ENCODE results near the gene C11orf54. TPM values are rescaled to one million over a fixed set of nuclear protein-coding genes. Genes with fewer than 3 reads are reported as not detected.

The C11orf54 gene
- polyA plus RNA-seq, 1 donor (not counting 4 experiments of a cell fraction or from before 2014, with no cell fraction given): 11.9 TPM

DNA sequence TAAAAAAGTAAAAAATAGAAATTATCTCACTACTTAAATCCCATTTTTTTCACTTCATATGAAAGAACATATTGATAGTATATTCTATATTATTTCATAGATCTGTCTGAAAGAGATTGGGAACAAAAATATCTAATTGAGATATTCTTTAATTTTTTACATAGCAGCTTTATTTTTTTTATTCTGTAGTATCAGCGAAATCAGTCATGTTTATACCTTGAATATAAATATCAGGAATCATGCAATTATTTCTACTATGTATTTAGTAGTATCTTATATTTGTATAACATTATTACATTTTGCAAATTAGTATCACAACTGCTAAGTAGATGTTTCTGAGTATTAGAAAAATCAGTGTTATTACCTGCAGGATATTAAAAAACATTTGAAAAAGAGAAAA is 20.4 kb downstream of the C11orf54 start:
- Histone ChIP-seq H3K9me1 (ENCODE audit: control insufficient read depth, extremely low read depth, insufficient read depth, low read length) (no peaks in the 10 kb centered on the region), H3K36me3 (ENCODE audit: control insufficient read depth in 2 of 2, extremely low read depth in 1 of 2, insufficient read depth in 2 of 2, low read length in 2 of 2) (no peaks in the 10 kb centered on the region), H3K79me2 (ENCODE audit: control insufficient read depth, insufficient read depth, low read length) (no peaks in the 10 kb centered on the region), H2AFZ (ENCODE audit: control insufficient read depth, low read length) (no peak overlapping the region), H4K20me1 (ENCODE audit: control insufficient read depth, extremely low read depth, insufficient read depth, low read length) (no peaks in the 10 kb centered on the region), H3K9ac (ENCODE audit: control insufficient read depth, extremely low read depth, insufficient read depth, low read length) (no peak overlapping the region), H3K4me3 (ENCODE audit: control insufficient read depth in 2 of 3, extremely low read depth in 1 of 3, insufficient read depth in 2 of 3, low read depth in 1 of 3, low read length in 3 of 3) (no peak overlapping the region), H3K27ac (ENCODE audit: control insufficient read depth, insufficient read depth, low read length) (no peak overlapping the region), H3K4me1 (ENCODE audit: control insufficient read depth, extremely low read depth, insufficient read depth, low read length) (peaks cover 2% of the 10 kb centered on the region), H3K9me3 (ENCODE audit: control insufficient read depth, low read depth, low read length) (no peaks in the 10 kb centered on the region), H3K4me2 (ENCODE audit: control insufficient read depth, extremely low read depth, insufficient read depth, low read depth, low read length) (no peak overlapping the region), H3K27me3 (ENCODE audit: control insufficient read depth, extremely low read depth, insufficient read depth, low read length) (no peaks in the 10 kb centered on the region)
- no peak for FAIRE-seq
- dilution Hi-C loops (cut with MboI; ENCODE audit: extremely low pct_ligation_motif_present, low sequenced_read_pairs): no loop called here
- TF ChIP-seq EZH2 (IDR thresholded peaks at IDR 0.05; ENCODE audit: low read length) (no peak), CTCF (optimal IDR thresholded peaks at IDR 0.05 in 1 of 3, IDR thresholded peaks at IDR 0.05 in 1 of 3, conservative IDR thresholded peaks at IDR 0.05 in 1 of 3; ENCODE audit: extremely low read depth in 1 of 3, insufficient read depth in 2 of 3, low read length in 3 of 3) (no peak)
- no peak for DNase-seq (ENCODE audit: low read depth, low spot score)

DNA sequence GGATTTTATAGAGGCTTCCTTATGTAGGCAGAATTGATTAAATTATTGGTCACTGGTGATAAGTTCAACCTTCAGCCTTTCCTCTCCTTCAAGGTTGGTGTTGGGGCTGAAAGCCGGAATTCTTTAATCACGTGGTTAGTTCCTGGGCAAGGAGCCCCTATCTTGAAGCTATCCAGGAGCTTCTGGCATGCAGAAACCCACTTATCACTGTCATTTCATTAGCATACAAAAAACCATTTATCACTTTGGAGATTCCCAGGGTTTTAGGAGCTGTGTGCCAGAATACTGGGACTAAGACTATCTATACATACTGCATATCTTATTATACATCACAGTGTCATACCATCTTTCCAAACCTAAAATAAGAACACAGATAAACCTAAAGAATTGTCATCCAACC is 24.1 kb downstream of the C11orf54 start:
- Histone ChIP-seq H3K4me3 (ENCODE audit: control insufficient read depth in 2 of 3, extremely low read depth in 1 of 3, insufficient read depth in 2 of 3, low read depth in 1 of 3, low read length in 3 of 3) (no peak overlapping the region), H3K79me2 (ENCODE audit: control insufficient read depth, insufficient read depth, low read length) (no peaks in the 10 kb centered on the region), H4K20me1 (ENCODE audit: control insufficient read depth, extremely low read depth, insufficient read depth, low read length) (no peaks in the 10 kb centered on the region), H3K4me2 (ENCODE audit: control insufficient read depth, extremely low read depth, insufficient read depth, low read depth, low read length) (no peak overlapping the region), H2AFZ (ENCODE audit: control insufficient read depth, low read length) (no peak overlapping the region), H3K9me3 (ENCODE audit: control insufficient read depth, low read depth, low read length) (no peaks in the 10 kb centered on the region), H3K27me3 (ENCODE audit: control insufficient read depth, extremely low read depth, insufficient read depth, low read length) (no peaks in the 10 kb centered on the region), H3K9ac (ENCODE audit: control insufficient read depth, extremely low read depth, insufficient read depth, low read length) (no peak overlapping the region), H3K9me1 (ENCODE audit: control insufficient read depth, extremely low read depth, insufficient read depth, low read length) (no peaks in the 10 kb centered on the region), H3K27ac (ENCODE audit: control insufficient read depth, insufficient read depth, low read length) (no peak overlapping the region), H3K36me3 (ENCODE audit: control insufficient read depth in 2 of 2, extremely low read depth in 1 of 2, insufficient read depth in 2 of 2, low read length in 2 of 2) (no peaks in the 10 kb centered on the region), H3K4me1 (ENCODE audit: control insufficient read depth, extremely low read depth, insufficient read depth, low read length) (peaks cover 2% of the 10 kb centered on the region)
- dilution Hi-C loops (cut with MboI; ENCODE audit: extremely low pct_ligation_motif_present, low sequenced_read_pairs): no loop called here
- TF ChIP-seq CTCF (optimal IDR thresholded peaks at IDR 0.05 in 1 of 3, IDR thresholded peaks at IDR 0.05 in 1 of 3, conservative IDR thresholded peaks at IDR 0.05 in 1 of 3; ENCODE audit: extremely low read depth in 1 of 3, insufficient read depth in 2 of 3, low read length in 3 of 3) (no peak), EZH2 (IDR thresholded peaks at IDR 0.05; ENCODE audit: low read length) (no peak)
- no peak for FAIRE-seq
- no peak for DNase-seq (ENCODE audit: low read depth, low spot score)

Data from keratinocyte (primary cell).